HG03520 (cell line): ENCODE results near the gene PHRF1.

Experiments used
- ATAC-seq: cut with Tn5 transposase; IDR thresholded peaks from one replicate; pipeline ENCODE4 v1.9.1; 2021; ENCODE audit warnings: mild to moderate bottlenecking, moderate library complexity; ENCODE audit not compliant: unreplicated experiment

Gene PHRF1

DNA sequence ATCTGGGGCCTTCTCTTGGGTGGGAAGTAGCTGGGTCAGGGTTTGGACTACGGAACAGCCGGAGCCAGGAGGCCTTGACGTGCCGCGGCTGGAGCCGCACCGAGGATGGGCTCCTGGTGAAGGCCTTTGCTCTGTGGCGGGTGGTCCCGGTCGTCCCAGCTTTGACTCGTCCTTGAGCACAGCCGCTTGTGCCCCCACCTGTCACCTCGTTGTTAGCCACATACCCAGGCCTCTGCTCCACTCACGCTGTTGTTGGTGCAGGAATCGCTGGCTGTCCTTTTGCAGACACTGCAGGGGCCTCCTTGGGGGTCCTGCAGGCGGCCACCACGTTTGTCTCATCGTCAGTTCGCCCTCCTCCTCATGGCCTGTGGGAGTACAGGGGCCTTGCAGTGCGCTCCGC, 17.1 kb downstream of the PHRF1 start:
- no peak for ATAC-seq

GRCh38 chr11:595400-595799, 19.1 kb downstream of the PHRF1 start:
- no peak for ATAC-seq

GRCh38 chr11:596374-596773, 20.1 kb downstream of the PHRF1 start:
- no peak for ATAC-seq

- no peak for ATAC-seq
These were observed 21.0 kb downstream of the PHRF1 start for GRCh38 chr11:597166-597725.

DNA sequence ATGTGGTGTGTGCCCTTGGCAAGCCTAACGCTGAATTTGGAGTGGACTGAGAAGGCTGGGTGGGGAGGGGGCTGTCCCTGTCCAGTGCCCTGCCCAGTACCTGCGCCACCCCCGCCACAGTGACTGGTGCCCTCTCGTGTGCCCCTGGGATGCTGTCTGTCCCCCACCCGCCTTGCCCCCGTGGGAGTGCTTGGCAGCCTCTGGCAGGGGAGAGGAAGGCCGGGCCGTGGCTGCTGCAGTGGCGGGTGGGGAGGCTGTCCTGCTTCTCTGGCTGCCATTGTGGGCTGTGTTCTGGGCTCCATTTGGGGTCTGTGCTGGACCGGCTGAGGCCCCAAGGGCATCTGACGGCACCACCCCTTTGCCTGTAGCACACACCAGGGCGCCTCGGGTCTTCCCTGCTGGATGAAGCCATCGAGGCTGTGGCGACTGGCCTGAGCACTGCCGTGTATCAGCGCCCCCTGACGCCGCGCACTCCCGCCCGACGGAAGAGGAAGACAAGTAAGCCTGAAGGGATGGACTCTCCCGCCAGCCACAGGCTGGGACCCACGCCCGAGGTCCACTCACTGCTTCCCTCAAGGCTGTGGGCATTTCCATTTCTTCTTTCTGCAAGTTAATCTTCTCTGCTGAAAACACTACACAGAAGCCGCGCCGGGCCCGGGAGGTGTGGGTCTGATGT, 21.9 kb downstream of the PHRF1 start:
- ATAC-seq = no peak

DNA sequence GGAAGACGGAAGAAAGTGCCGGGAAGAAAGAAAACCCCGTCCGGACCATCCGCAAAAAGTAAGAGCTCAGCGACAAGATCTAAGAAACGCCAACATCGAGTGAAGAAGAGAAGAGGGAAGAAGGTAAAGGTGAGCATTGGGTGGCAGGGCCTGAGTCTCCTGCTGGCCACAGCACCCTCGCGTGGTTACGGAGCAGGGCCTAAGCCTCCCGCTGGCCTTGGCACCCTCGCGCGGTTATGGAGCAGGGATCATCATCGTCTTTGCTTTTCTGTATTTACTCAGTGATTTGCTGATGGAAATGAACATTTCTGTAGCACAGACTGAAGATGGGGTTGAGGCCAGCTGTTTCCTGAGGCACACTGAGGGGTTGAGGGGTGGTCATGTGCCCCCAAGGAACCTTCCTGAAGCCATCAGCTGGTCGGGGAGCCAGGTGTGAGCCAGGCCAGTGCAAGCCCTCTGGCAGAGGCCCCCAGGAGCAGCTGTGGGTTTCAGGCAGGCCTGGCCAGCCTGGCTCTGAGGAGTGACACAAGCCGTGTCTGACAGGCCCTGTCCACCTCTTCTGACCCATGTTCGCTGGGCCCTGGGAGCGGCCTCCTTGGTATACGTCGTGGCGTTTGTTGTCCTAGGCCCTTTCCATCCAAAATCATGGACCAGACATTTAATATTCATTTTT, 25.4 kb downstream of the PHRF1 start:
- no peak for ATAC-seq

GRCh38 chr11:603154-603553, 26.9 kb downstream of the PHRF1 start:
- no peak for ATAC-seq

GRCh38 chr11:605286-606129, 29.2 kb downstream of the PHRF1 start:
- ATAC-seq = no peak

DNA sequence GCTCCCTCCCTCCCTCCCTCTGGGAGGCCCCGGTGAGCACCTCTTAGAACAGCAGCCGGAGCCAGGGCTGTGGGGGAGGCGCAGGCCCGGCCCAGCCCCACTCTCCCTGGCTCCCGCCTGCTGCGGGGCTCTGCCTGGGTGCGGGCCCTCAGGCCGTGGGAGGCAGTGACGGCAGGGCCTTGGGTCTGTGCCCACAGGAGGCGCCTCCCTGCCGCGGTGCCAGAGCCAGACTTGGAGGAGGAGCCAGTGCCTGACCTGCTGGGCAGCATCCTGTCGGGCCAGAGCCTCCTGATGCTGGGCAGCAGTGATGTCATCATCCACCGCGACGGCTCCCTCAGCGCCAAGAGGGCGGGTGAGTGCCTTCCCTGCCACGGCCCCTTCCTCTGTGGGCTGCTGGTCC, 30.0 kb downstream of the PHRF1 start:
- ATAC-seq = no peak

- ATAC-seq = no peak
These were observed 30.9 kb downstream of the PHRF1 start for GRCh38 chr11:607020-607780.

- no peak for ATAC-seq
These were observed 31.8 kb downstream of the PHRF1 start for GRCh38 chr11:607971-608659.

DNA sequence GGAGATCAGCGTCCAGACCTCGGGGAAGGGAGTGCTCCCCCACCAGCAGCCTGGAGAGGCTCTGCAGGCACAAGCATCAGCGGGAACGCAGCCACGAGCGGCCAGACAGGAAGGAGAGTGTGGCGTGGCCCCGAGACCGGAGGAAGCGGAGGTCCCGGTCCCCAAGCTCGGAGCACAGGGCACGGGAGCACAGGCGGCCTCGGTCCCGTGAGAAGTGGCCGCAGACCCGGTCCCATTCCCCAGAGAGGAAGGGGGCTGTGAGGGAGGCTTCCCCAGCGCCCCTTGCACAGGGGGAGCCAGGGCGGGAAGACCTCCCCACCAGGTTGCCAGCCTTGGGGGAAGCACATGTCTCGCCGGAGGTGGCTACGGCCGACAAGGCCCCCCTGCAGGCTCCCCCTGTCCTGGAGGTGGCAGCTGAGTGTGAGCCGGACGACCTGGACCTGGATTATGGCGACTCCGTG, 32.6 kb downstream of the PHRF1 start:
- no peak for ATAC-seq

DNA sequence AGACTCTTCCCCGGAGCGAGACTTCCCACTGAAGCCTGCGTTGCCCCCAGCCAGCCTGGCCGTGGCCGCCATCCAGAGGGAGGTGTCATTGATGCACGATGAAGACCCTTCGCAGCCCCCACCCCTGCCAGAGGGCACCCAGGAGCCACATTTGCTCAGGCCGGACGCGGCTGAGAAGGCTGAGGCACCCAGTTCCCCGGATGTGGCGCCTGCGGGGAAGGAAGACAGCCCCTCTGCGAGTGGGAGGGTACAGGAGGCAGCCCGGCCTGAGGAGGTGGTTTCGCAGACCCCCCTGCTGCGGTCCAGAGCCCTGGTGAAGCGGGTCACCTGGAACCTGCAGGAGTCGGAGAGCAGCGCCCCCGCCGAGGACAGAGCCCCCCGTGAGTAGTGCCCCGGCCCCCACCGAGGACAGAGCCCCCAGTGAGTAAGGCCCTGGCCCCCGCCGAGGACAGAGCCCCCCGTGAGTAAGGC, 33.1 kb downstream of the PHRF1 start:
- no peak for ATAC-seq

DNA sequence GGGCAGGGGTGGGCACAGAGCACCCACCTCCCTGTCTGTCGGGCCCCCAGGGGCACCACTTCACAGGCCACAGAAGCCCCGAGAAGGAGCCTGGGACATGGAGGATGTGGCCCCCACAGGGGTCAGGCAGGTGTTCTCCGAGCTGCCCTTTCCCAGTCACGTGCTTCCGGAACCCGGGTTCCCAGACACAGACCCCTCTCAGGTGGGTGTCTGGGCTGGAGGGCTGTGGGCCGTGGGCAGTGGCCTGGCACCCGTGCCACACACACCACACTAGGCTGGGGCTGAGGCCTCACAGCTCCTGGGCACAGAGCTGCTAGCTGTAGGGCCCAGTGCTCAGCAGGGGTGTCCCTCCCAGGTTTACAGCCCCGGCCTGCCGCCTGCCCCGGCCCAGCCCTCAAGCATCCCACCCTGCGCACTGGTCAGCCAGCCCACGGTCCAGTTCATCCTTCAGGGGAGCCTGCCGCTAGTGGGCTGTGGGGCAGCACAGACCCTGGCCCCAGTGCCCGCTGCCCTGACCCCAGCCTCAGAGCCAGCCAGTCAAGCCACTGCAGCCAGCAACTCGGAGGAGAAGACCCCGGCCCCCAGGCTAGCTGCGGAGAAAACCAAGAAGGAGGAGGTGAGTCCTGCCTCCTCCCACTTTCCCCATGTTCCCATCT, 34.0 kb downstream of the PHRF1 start:
- ATAC-seq = no peak

DNA sequence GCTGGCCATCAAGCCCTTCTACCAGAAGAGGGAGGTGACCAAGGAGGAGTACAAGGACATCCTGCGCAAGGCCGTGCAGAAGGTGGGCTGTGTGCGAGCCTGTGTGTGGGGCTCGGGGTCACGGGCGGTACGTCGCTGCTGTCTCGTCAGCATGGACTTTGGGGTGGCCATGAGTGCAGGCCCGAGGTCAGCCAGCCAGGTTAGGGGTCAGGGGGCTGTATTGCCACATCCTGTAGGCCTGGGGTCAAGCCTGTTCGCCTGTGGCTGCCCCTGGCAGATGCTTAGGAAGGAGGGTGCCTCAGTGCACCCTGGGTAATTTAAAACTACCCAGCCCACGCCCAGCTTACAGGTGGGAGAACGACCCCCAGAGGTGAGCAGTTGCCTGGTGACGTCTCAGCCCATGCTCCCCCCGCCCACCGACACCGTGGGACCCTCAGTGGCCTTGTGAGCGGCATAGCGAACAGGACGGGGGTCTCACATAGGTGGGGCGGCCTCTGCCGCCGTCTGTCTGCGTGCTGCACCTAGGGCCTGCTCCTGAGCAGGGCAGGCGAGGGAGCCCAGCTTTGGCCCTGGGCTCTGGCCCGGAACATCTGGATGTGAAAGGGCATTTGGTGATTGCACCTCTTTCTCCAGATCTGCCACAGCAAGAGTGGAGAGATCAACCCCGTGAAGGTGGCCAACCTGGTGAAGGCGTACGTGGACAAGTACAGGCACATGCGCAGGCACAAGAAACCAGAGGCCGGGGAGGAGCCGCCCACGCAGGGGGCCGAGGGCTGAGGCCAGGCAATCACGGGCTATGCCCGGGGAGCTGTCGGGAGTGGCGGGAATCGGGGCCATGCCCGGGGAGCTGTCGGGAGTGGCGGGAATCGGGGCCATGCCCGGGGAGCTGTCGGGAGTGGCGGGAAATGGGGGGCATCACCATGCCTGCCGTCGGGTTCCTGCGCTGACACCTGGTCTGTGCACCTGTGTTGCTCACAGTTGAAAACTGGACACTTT, 35.0 kb downstream of the PHRF1 start:
- no peak for ATAC-seq

GRCh38 chr11:612201-612960, 36.1 kb downstream of the PHRF1 start:
- no peak for ATAC-seq

DNA sequence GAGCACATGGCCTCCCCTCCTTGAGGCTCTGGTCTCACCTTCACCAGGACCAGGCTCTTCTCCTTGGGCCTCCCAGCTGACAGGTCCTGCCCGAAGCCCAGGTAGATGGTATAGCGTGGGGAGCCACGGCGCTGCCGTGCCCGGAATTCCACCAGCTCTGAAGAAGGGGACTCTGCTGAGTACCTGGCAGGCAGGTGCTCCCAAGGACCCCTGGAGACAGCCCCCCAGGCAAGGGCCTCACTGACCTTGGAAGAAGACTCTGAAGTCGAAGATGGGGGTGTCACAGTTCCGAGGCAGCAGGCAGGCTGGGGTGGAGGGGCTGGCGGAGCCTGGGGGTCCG, 36.7 kb downstream of the PHRF1 start:
- no peak for ATAC-seq
